GM23338 (cell line): Measurements from ENCODE around the gene FAU. TPM values are rescaled to one million over a fixed set of nuclear protein-coding genes. Genes with fewer than 3 reads are reported as not detected.

Source experiments
- ATAC-seq: fragments of 200-7000 bp; cut with Tn5 transposase; 3 replicates; pipeline ENCODE4 v1.9.1; 2020
- DNase-seq: peaks from one replicate; pipeline ENCODE4 v3.0.0-alpha.2; 2015; ENCODE audit warnings: low spot score
- H2AFZ ChIP-seq: fragments of 200-600 bp; sonication (generic); 2 replicates; pipeline ENCODE4 v1.8.0; 2016; ENCODE audit warnings: antibody characterized with exemption, mild to moderate bottlenecking, moderate library complexity
- H3F3A ChIP-seq: fragments of 200-600 bp; sonication (generic); replicated peaks from 2 replicates; pipeline ENCODE4 v1.8.0; 2017; ENCODE audit warnings: antibody characterized with exemption, mixed run types, low read depth
- H3K27ac ChIP-seq: fragments of 200-600 bp; sonication (generic); 2 replicates; pipeline ENCODE4 v1.6.1; 2016; ENCODE audit warnings: low read depth
- H3K27me3 ChIP-seq: fragments of 200-600 bp; sonication (generic); 2 replicates; pipeline ENCODE4 v1.8.0; 2016; ENCODE audit warnings: mild to moderate bottlenecking, mixed run types, moderate library complexity; ENCODE audit not compliant: insufficient read depth
- H3K36me3 ChIP-seq: fragments of 200-600 bp; sonication (generic); 2 replicates; pipeline ENCODE4 v1.8.0; 2016; ENCODE audit warnings: mild to moderate bottlenecking; ENCODE audit not compliant: insufficient read depth
- H3K4me1 ChIP-seq: fragments of 200-600 bp; sonication (generic); 2 replicates; pipeline ENCODE4 v1.8.0; 2016; ENCODE audit warnings: mild to moderate bottlenecking, moderate library complexity; ENCODE audit not compliant: insufficient read depth
- H3K4me2 ChIP-seq: fragments of 200-600 bp; sonication (generic); 2 replicates; pipeline ENCODE4 v1.7.1; 2017; ENCODE audit warnings: mixed run types
- H3K4me3 ChIP-seq: fragments of 200-600 bp; sonication (generic); 2 replicates; pipeline ENCODE4 v1.6.1; 2016; ENCODE audit warnings: mixed run types
- H3K79me2 ChIP-seq: fragments of 200-600 bp; sonication (generic); replicated peaks from 2 replicates; pipeline ENCODE4 v1.8.0; 2017; ENCODE audit warnings: mild to moderate bottlenecking; ENCODE audit not compliant: insufficient read depth
- H3K9me2 ChIP-seq: fragments of 200-600 bp; sonication (generic); 2 replicates; pipeline ENCODE4 v1.8.0; 2017; ENCODE audit not compliant: insufficient read depth
- H4K20me1 ChIP-seq: fragments of 200-600 bp; sonication (generic); replicated peaks from 2 replicates; pipeline ENCODE4 v1.8.0; 2017; ENCODE audit warnings: mild to moderate bottlenecking; ENCODE audit not compliant: insufficient read depth
- H3K27ac Mint-ChIP-seq: 2 replicates; pipeline ENCODE4 v1.8.0; 2020; ENCODE audit warnings: inconsistent platforms, mild to moderate bottlenecking, moderate library complexity, mixed read lengths
- H3K27me3 Mint-ChIP-seq: 3 replicates; pipeline ENCODE4 v1.8.0; 2022; ENCODE audit warnings: low read depth, mild to moderate bottlenecking, moderate library complexity, mixed read lengths, inconsistent platforms; ENCODE audit not compliant: insufficient read depth, poor library complexity
- H3K36me3 Mint-ChIP-seq: 3 replicates; pipeline ENCODE4 v1.8.0; 2021; ENCODE audit warnings: low read depth, mild to moderate bottlenecking, inconsistent platforms, moderate library complexity, mixed read lengths
- H3K4me1 Mint-ChIP-seq: 3 replicates; pipeline ENCODE4 v1.8.0; 2020; ENCODE audit warnings: mild to moderate bottlenecking, inconsistent platforms, mixed read lengths
- H3K4me3 Mint-ChIP-seq: 3 replicates; pipeline ENCODE4 v1.8.0; 2021; ENCODE audit warnings: moderate library complexity, mild to moderate bottlenecking, inconsistent platforms, mixed read lengths
- H3K9me3 Mint-ChIP-seq: 3 replicates; pipeline ENCODE4 v1.8.0; 2020; ENCODE audit warnings: moderate library complexity, mild to moderate bottlenecking, inconsistent platforms, mixed read lengths
- CREB1 ChIP-seq: fragments of 250-450 bp; sonication (Bioruptor Pico); IDR thresholded peaks from 2 replicates; pipeline ENCODE4 v1.5.0; 2020; ENCODE audit warnings: low read depth, mild to moderate bottlenecking, moderate library complexity
- EZH2phosphoT487 ChIP-seq: fragments of 200-600 bp; sonication (generic); IDR thresholded peaks from one replicate; pipeline ENCODE4 v1.8.1; 2018; ENCODE audit warnings: antibody characterized with exemption; ENCODE audit not compliant: unreplicated experiment
- NANOG ChIP-seq: IDR thresholded peaks from 2 replicates; pipeline ENCODE4 v1.6.1; 2016; ENCODE audit warnings: antibody characterized with exemption, borderline replicate concordance
- POLR2AphosphoS5 ChIP-seq: IDR thresholded peaks from 2 replicates; pipeline ENCODE4 v1.6.1; 2016; ENCODE audit warnings: antibody characterized with exemption, low read depth
- STAT1 ChIP-seq: IDR thresholded peaks from one replicate; pipeline ENCODE4 v1.6.1; 2016; ENCODE audit warnings: antibody characterized with exemption; ENCODE audit not compliant: unreplicated experiment
- ZNF331 ChIP-seq: fragments of 250-450 bp; sonication (Bioruptor Pico); IDR thresholded peaks from 2 replicates; pipeline ENCODE4 v1.5.0; 2020; ENCODE audit warnings: low read depth, mild to moderate bottlenecking, moderate library complexity
- polyA plus RNA-seq: library from polyadenylated mRNA; unstranded; fragments of >200 nt; fragmentation: Nextera tagmentation; extraction: Ambion mirVana; gene quantifications from 2 replicates; pipeline ENCODE4 v1.2.1, GENCODE V29; 2016
- total RNA-seq: library from RNA; depleted of rRNA; stranded (reverse); fragments of >200 nt; shearing (Covaris generic); gene quantifications from 2 replicates; pipeline ENCODE4 v1.2.3, GENCODE V29; 2014
- TF ChIP-seq, protein P1 (sequence below), 2 experiments: fragments of 200-600 bp in 1 of 2; sonication (generic) in 1 of 2; conservative IDR thresholded peaks; 2 replicates each; pipeline versions ENCODE4 v1.5.1 to v1.6.1; 2016 to 2017; ENCODE audit warnings: antibody characterized with exemption in 2 of 2, low read depth in 2 of 2, mild to moderate bottlenecking in 2 of 2, moderate library complexity in 1 of 2
- TF ChIP-seq, protein P2 (sequence below): fragments of 250-450 bp; sonication (Bioruptor Pico); IDR thresholded peaks from 2 replicates; pipeline ENCODE4 v1.5.0; 2020; ENCODE audit warnings: mild to moderate bottlenecking, moderate library complexity

FAU gene
- total and polyA plus RNA-seq, 2 experiments from 2014 or later, result 262 to 1,177 TPM

DNA sequence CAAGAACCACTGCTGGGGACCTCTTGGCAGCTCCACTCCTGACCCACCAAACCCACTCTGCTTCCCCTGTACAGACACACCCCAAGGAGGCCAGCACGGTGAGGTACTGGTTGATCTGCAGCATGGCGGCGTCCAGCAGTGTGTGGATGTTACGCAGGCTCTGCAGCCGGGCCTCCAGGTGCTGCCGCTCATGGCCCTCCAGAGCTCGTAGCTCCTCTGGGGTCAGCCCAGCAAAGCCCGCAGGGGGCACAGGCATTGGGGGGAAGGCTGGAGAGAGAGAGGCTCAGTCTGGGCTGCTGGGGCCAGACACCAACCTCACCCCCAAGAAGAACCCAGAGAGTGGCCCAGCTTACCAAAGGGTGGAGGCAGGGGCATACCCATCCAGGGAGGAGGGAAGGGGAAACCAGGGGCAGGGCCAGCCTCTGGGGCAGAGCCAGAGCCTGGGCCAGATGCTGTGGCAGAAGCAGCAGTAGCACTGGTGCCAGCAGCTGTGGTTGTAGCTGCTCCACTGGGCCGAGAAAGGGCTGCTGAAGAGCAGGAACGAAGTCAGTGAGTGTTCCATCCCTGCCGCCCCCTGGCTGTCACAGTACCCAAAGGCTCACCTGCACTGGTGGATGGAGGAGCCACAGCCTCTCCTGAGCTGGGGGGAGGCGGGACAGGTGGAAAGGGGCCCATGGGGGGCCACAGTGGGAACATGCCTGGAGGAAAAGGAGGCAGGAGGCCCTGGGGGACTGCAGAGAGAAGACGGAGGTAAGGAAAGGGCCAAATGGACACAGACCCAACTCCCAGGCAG lies 7.9 kb upstream of the FAU start (continued):
- TF ChIP-seq, protein P1, sequence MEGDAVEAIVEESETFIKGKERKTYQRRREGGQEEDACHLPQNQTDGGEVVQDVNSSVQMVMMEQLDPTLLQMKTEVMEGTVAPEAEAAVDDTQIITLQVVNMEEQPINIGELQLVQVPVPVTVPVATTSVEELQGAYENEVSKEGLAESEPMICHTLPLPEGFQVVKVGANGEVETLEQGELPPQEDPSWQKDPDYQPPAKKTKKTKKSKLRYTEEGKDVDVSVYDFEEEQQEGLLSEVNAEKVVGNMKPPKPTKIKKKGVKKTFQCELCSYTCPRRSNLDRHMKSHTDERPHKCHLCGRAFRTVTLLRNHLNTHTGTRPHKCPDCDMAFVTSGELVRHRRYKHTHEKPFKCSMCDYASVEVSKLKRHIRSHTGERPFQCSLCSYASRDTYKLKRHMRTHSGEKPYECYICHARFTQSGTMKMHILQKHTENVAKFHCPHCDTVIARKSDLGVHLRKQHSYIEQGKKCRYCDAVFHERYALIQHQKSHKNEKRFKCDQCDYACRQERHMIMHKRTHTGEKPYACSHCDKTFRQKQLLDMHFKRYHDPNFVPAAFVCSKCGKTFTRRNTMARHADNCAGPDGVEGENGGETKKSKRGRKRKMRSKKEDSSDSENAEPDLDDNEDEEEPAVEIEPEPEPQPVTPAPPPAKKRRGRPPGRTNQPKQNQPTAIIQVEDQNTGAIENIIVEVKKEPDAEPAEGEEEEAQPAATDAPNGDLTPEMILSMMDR (conservative IDR thresholded peaks at IDR 0.05; ENCODE audit: low read depth in 2 of 2), result peak in 1 of 2 experiments; percentile 53; a peak in 3 of 4 replicates
- TF ChIP-seq POLR2AphosphoS5 (no peak), EZH2phosphoT487 (no peak), NANOG (no peak), ZNF331 (CRISPR knock-in tag) (no peak)

DNA sequence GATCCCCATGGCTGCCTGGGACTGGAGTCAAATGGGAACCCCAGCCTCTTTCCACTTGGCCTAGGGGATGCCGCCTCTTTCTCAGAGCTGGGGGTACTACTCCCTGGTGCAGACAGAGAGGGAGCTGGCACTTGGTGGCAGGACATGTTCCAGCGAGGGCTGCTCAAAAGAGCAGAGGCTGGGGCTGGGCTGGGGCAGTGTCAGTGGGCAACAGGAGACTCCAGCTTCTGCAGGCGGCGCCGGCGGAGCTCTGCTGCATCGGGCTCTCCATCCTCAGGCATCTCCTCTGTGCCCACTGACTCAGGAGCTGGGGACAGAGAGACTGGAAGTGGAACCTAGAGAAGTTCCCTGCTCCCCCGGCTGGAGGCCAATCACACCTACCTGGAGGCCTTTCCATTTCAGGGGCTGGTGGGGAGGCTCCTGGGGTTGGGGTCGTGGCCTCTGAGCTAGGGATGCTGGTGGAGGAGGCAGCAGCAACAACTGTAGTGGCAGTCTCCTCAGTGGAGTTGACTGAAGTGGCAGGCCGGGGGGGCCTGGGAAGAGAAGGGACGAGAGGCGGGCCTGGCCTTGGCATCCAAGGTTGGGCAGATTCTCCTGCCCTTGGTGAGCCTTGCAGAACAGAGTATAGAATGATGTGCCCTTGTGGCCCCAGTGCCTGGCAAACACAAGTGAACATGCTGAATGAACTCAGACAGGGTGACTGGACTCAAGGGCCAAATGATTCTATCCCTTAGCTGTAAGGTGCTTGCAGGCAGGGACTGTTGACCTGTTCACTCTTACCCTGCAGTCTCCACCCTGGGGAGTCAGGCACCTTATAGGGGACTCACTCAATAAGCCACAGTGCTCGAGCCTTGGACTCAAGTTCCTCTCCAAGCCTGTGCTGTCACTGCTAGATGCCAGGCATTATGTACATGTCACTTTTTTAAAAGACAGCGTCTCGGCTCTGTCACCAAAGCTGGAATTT lies 6.5 kb upstream of the FAU start:
- Histone ChIP-seq H4K20me1 (peaks cover 3% of the 10 kb centered on the region; the same call in 1 of the 2 replicates), H3K9me2 (no peaks in the 10 kb centered on the region), H3K4me1 (peaks cover 6% of the 10 kb centered on the region; the same call in 1 of the 2 replicates), H3F3A (0 out of 2 replicates have a peak, but pooled peaks cover 10% of the 10 kb centered on the region), H3K27me3 (no peaks in the 10 kb centered on the region), H3K36me3 (peaks cover 6% of the 10 kb centered on the region), H2AFZ (no peak overlapping the region), H3K4me2 (no peak overlapping the region), H3K79me2 (peaks cover 24% of the 10 kb centered on the region), H3K27ac (no peak overlapping the region), H3K4me3 (no peak overlapping the region)
- TF ChIP-seq ZNF331 (CRISPR knock-in tag) (no peak), CREB1 (CRISPR knock-in tag) (no peak), NANOG (no peak), STAT1 (no peak)
- TF ChIP-seq, protein P2, sequence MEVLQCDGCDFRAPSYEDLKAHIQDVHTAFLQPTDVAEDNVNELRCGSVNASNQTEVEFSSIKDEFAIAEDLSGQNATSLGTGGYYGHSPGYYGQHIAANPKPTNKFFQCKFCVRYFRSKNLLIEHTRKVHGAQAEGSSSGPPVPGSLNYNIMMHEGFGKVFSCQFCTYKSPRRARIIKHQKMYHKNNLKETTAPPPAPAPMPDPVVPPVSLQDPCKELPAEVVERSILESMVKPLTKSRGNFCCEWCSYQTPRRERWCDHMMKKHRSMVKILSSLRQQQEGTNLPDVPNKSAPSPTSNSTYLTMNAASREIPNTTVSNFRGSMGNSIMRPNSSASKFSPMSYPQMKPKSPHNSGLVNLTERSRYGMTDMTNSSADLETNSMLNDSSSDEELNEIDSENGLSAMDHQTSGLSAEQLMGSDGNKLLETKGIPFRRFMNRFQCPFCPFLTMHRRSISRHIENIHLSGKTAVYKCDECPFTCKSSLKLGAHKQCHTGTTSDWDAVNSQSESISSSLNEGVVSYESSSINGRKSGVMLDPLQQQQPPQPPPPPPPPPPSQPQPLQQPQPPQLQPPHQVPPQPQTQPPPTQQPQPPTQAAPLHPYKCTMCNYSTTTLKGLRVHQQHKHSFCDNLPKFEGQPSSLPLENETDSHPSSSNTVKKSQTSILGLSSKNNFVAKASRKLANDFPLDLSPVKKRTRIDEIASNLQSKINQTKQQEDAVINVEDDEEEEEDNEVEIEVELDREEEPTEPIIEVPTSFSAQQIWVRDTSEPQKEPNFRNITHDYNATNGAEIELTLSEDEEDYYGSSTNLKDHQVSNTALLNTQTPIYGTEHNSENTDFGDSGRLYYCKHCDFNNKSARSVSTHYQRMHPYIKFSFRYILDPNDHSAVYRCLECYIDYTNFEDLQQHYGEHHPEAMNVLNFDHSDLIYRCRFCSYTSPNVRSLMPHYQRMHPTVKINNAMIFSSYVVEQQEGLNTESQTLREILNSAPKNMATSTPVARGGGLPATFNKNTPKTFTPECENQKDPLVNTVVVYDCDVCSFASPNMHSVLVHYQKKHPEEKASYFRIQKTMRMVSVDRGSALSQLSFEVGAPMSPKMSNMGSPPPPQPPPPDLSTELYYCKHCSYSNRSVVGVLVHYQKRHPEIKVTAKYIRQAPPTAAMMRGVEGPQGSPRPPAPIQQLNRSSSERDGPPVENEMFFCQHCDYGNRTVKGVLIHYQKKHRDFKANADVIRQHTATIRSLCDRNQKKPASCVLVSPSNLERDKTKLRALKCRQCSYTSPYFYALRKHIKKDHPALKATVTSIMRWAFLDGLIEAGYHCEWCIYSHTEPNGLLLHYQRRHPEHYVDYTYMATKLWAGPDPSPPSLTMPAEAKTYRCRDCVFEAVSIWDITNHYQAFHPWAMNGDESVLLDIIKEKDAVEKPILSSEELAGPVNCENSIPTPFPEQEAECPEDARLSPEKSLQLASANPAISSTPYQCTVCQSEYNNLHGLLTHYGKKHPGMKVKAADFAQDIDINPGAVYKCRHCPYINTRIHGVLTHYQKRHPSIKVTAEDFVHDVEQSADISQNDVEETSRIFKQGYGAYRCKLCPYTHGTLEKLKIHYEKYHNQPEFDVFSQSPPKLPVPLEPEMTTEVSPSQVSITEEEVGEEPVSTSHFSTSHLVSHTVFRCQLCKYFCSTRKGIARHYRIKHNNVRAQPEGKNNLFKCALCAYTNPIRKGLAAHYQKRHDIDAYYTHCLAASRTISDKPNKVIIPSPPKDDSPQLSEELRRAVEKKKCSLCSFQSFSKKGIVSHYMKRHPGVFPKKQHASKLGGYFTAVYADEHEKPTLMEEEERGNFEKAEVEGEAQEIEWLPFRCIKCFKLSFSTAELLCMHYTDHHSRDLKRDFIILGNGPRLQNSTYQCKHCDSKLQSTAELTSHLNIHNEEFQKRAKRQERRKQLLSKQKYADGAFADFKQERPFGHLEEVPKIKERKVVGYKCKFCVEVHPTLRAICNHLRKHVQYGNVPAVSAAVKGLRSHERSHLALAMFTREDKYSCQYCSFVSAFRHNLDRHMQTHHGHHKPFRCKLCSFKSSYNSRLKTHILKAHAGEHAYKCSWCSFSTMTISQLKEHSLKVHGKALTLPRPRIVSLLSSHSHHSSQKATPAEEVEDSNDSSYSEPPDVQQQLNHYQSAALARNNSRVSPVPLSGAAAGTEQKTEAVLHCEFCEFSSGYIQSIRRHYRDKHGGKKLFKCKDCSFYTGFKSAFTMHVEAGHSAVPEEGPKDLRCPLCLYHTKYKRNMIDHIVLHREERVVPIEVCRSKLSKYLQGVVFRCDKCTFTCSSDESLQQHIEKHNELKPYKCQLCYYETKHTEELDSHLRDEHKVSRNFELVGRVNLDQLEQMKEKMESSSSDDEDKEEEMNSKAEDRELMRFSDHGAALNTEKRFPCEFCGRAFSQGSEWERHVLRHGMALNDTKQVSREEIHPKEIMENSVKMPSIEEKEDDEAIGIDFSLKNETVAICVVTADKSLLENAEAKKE (CRISPR knock-in tag), result no peak
- H3K9me3 Mint-ChIP-seq, result no peaks in the 10 kb centered on the region; the same call in 2 of the 3 replicates
- H3K27me3 Mint-ChIP-seq, result peaks cover 3% of the 10 kb centered on the region
- H3K4me3 Mint-ChIP-seq, result no peak overlapping the region
- DNase-seq (no peak), ATAC-seq (no peak)
- H3K36me3 Mint-ChIP-seq, result peaks cover 57% of the 10 kb centered on the region
- H3K27ac Mint-ChIP-seq, result no peak overlapping the region
- H3K4me1 Mint-ChIP-seq, result peaks cover 10% of the 10 kb centered on the region
